PFSK-1 (cell line): ENCODE results near the gene RAPGEF5.

Experiments used
- FOXP2 ChIP-seq: optimal IDR thresholded peaks from 2 replicates; pipeline ENCODE3; 2011; ENCODE audit warnings: borderline replicate concordance, control low read depth, inconsistent platforms; ENCODE audit not compliant: insufficient read depth; ENCODE audit errors: extremely low read length, extremely low read depth
- TAF1 ChIP-seq: IDR thresholded peaks from 2 replicates; pipeline ENCODE4 v1.6.1; 2012; ENCODE audit warnings: low read length, control low read depth, borderline replicate concordance; ENCODE audit not compliant: insufficient read depth

DNA sequence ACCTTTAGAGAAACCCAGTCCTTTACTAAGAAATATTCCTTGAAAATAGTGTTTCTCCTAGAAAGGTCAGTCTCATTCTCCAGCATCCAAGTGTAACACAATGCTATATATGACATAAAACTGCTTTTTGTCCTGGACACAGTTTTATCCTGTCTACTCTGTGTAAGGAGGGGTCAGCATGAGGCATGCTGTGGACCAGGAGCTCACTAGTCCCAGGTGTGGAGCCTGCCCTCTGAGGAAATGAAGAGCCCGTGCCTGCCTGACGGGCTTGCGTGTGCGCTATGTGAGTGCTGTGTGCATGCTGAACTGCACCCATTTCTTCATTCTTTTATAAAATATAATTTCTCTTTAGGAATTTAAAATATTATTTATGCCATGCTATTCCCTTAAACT, 228.4 kb downstream of the RAPGEF5 start:
- TF ChIP-seq FOXP2 (no peak), TAF1 (no peak)
